Amniotic stem cell (primary cell): ENCODE measurements around the gene CPNE5.

Source experiments
- DNase-seq: peaks from one replicate; lab custom pipeline; 2025; lab: John Stamatoyannopoulos, UW

CPNE5 gene

GRCh38 chr6:36838896-36839748, at the start of gene CPNE5:
CPNE5 (minus strand) TSS chr6:36839444; CDS start chr6:36839377, 67 bp downstream.
- no peak for DNase-seq

- DNase-seq, result no peak
Observed at GRCh38 chr6:36888115-36888643, 48.9 kb upstream of the CPNE5 start.

GRCh38 chr6:36886950-36887618, 47.8 kb upstream of the CPNE5 start:
- DNase-seq, result no peak

GRCh38 chr6:36885461-36886401, 46.5 kb upstream of the CPNE5 start, which contains the start of gene C6orf89:
C6orf89 (plus strand) TSS chr6:36885952; CDS start chr6:36899445, 13,493 bp downstream.
- DNase-seq, result peak; percentile 96

GRCh38 chr6:36884610-36885009, 45.4 kb upstream of the CPNE5 start:
- no peak for DNase-seq

- no peak for DNase-seq
Observed at GRCh38 chr6:36875250-36875633, 36.0 kb upstream of the CPNE5 start.

- DNase-seq, result peak; percentile 85
Observed at GRCh38 chr6:36874443-36875249, 35.4 kb upstream of the CPNE5 start, which contains the start of gene PPIL1. PPIL1 (minus strand) TSS chr6:36874803; CDS start chr6:36874772, 31 bp downstream.

- no peak for DNase-seq
Observed at GRCh38 chr6:36873612-36874442, 34.6 kb upstream of the CPNE5 start.

- DNase-seq, result no peak
Observed at GRCh38 chr6:36873115-36873514, 33.9 kb upstream of the CPNE5 start.

GRCh38 chr6:36871686-36872085, 32.4 kb upstream of the CPNE5 start:
- DNase-seq, result no peak

- no peak for DNase-seq
Observed at GRCh38 chr6:36867471-36868224, 28.4 kb upstream of the CPNE5 start.

GRCh38 chr6:36865835-36866234, 26.6 kb upstream of the CPNE5 start:
- no peak for DNase-seq

- no peak for DNase-seq
Observed at GRCh38 chr6:36863670-36864540, 24.7 kb upstream of the CPNE5 start.

- no peak for DNase-seq
Observed at GRCh38 chr6:36862848-36863382, 23.7 kb upstream of the CPNE5 start.

GRCh38 chr6:36862164-36862847, 23.1 kb upstream of the CPNE5 start:
- no peak for DNase-seq

- no peak for DNase-seq
Observed at GRCh38 chr6:36860126-36860525, 20.9 kb upstream of the CPNE5 start.

GRCh38 chr6:36858407-36858981, 19.2 kb upstream of the CPNE5 start:
- DNase-seq, result no peak
